Astrocyte of the hippocampus (primary cell): ENCODE measurements around the gene DGKG.

Experiments
- DNase-seq: peaks from one replicate; pipeline ENCODE4 v3.0.0; 2011; ENCODE audit warnings: low read depth, low spot score

The DGKG gene

GRCh38 chr3:186361762-186362536 lies at the start of gene DGKG:
TSS of gene DGKG (minus strand) at chr3:186362234. CDS start at chr3:186320459, 41,775 bp downstream.
- peak; percentile 64 for DNase-seq

GRCh38 chr3:186411089-186411488 lies 49.1 kb upstream of the DGKG start:
- DNase-seq: no peak

- DNase-seq: no peak
These were observed 44.9 kb upstream of the DGKG start for GRCh38 chr3:186406669-186407635.

- DNase-seq: no peak
These were observed 39.5 kb upstream of the DGKG start for GRCh38 chr3:186401556-186401955.

- DNase-seq: peak; percentile 31
These were observed 38.6 kb upstream of the DGKG start for GRCh38 chr3:186400662-186401061.

- no peak for DNase-seq
These were observed 38.0 kb upstream of the DGKG start for GRCh38 chr3:186400026-186400425.

- no peak for DNase-seq
These were observed 32.7 kb upstream of the DGKG start for GRCh38 chr3:186394566-186395217.

GRCh38 chr3:186386883-186387560 lies 25.0 kb upstream of the DGKG start:
- DNase-seq: no peak

- no peak for DNase-seq
These were observed 24.0 kb upstream of the DGKG start for GRCh38 chr3:186385856-186386602.

- no peak for DNase-seq
These were observed 21.3 kb upstream of the DGKG start for GRCh38 chr3:186383026-186383993.

- no peak for DNase-seq
These were observed 20.3 kb upstream of the DGKG start for GRCh38 chr3:186382217-186382885.

- DNase-seq: no peak
These were observed 19.6 kb upstream of the DGKG start for GRCh38 chr3:186381424-186382216.

- peak; percentile 89 for DNase-seq
These were observed 18.8 kb upstream of the DGKG start for GRCh38 chr3:186380622-186381380.

- DNase-seq: no peak
These were observed 13.4 kb upstream of the DGKG start for GRCh38 chr3:186375443-186375842.

- DNase-seq: no peak
These were observed 12.3 kb upstream of the DGKG start for GRCh38 chr3:186374376-186374775.

- no peak for DNase-seq
These were observed 7.2 kb upstream of the DGKG start for GRCh38 chr3:186369217-186369616.

GRCh38 chr3:186368717-186369116 lies 6.7 kb upstream of the DGKG start:
- DNase-seq: no peak
